HAP-1 (cell line): ENCODE data around the gene TRAK1.

Experiments
- DNase-seq, 2 experiments: peaks; one replicate each; pipeline ENCODE4 v3.0.0-alpha.2; 2016 to 2020; ENCODE audit warnings: low spot score in 2 of 2
- H3K27me3 ChIP-seq: fragments of 250-450 bp; sonication (Bioruptor Pico); 2 replicates; pipeline ENCODE4 v1.5.1; 2020; ENCODE audit warnings: low read depth, mild to moderate bottlenecking, moderate library complexity
- H3K36me3 ChIP-seq: fragments of 250-450 bp; sonication (Bioruptor Pico); replicated peaks from 2 replicates; pipeline ENCODE4 v1.5.1; 2020; ENCODE audit warnings: mild to moderate bottlenecking
- H3K4me1 ChIP-seq: fragments of 250-450 bp; sonication (Bioruptor Pico); 2 replicates; pipeline ENCODE4 v1.5.1; 2020; ENCODE audit warnings: mild to moderate bottlenecking
- H3K4me3 ChIP-seq: fragments of 250-450 bp; sonication (Bioruptor Pico); 2 replicates; pipeline ENCODE4 v1.5.1; 2020; ENCODE audit warnings: mild to moderate bottlenecking, moderate library complexity
- H3K9me3 ChIP-seq: fragments of 250-450 bp; sonication (Bioruptor Pico); 2 replicates; pipeline ENCODE4 v1.5.1; 2020; ENCODE audit warnings: mild to moderate bottlenecking, moderate library complexity
- in situ Hi-C: fragments of 300-500 bp; cut with MboI; formaldehyde crosslinking; loops from 3 replicates; pipeline ENCODE4 v1.14.3; 2020; ENCODE audit warnings: low sequenced_read_pairs, inconsistent platforms, mixed read lengths

TRAK1 gene

DNA sequence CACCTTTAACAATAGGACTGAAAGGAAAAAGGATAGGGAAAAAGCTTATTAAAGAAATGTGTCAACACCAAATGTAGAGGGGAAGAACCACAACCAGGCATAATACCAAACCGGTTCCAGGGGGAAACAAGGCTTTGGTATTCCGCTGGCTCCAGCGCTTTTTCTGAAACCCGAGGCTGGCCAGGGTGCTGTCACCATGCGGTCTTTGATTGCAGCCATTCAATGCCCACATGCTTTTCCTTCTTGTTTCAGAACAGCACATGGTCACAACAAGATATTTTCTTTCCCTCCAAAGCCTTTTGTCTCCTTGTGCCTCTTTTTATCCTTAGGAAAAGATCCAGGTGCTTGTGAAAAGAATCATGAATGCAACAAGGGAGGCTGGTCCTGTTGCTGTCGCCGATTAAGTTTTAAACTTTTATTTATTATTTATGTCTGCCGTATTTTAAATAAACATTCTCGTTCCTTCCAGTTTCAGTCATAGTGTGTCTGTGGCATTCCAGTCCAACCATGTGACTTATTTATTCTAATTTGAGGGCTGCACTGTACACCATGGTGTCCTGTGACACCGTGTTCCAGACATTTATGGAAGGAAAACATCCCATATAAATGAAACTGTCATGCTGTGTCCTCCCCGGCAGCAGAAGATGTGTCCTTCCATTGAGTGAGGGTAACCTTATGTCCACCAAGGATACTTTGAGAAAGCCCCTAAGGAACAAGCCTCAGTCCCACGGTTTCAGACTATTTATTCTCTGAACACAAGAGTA lies 133.7 kb downstream of the TRAK1 start:
- Histone ChIP-seq H3K4me3 (no peak overlapping the region), H3K27me3 (peaks cover 3% of the 10 kb centered on the region; the same call in 1 of the 2 replicates), H3K9me3 (no peaks in the 10 kb centered on the region), H3K4me1 (no peaks in the 10 kb centered on the region), H3K36me3 (peaks cover 9% of the 10 kb centered on the region)
- in situ Hi-C loops, result loop anchor here (25.0 kb wide), 1 partner anchor 637 kb away; no protein-coding TSS in a partner anchor
- no peak for DNase-seq

DNA sequence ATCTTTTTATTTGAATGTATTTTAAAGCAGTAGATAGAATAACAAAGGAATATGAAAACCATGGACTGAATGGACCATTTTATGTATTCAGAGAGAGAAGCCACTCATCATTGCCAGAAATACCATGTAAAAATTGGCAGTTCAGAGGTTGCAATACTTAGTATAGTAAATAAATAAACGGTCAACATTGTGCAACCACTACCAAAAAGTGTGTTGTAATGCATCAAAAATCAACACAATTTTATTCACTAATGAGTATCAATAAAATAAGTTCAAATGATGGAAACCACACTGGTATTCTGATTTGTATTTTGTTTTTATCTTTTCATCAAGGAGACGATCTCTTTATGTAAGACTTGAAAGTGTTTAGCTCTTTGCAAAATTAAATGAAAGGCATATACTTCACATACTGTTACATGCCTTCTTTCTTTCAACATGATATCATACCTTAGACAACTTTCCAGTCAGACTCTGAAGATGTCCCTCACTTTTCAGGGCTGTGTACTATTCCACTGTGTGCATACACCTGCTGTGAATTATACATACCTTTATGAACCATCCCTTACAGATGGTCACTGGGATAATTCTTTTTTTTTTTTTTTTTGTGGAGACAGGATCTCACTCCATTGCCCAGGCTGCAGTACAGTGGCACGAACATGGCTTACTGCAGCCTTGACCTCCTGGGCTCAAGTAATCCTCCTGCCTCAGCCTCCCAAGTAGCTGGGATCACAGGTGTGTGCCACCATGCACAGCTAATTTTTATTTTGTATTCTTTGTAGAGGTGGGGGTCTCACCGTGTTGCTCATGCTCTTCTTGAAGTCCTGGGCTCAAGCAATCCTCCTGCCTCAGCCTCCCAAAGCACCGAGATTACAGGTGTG lies 134.6 kb downstream of the TRAK1 start:
- Histone ChIP-seq H3K36me3 (peaks cover 9% of the 10 kb centered on the region), H3K27me3 (peaks cover 5% of the 10 kb centered on the region; the same call in 1 of the 2 replicates), H3K4me3 (no peak overlapping the region), H3K9me3 (no peaks in the 10 kb centered on the region), H3K4me1 (no peaks in the 10 kb centered on the region)
- DNase-seq, result no peak
- in situ Hi-C loops, result loop anchor here (25.0 kb wide), 1 partner anchor 637 kb away; no protein-coding TSS in a partner anchor

DNA sequence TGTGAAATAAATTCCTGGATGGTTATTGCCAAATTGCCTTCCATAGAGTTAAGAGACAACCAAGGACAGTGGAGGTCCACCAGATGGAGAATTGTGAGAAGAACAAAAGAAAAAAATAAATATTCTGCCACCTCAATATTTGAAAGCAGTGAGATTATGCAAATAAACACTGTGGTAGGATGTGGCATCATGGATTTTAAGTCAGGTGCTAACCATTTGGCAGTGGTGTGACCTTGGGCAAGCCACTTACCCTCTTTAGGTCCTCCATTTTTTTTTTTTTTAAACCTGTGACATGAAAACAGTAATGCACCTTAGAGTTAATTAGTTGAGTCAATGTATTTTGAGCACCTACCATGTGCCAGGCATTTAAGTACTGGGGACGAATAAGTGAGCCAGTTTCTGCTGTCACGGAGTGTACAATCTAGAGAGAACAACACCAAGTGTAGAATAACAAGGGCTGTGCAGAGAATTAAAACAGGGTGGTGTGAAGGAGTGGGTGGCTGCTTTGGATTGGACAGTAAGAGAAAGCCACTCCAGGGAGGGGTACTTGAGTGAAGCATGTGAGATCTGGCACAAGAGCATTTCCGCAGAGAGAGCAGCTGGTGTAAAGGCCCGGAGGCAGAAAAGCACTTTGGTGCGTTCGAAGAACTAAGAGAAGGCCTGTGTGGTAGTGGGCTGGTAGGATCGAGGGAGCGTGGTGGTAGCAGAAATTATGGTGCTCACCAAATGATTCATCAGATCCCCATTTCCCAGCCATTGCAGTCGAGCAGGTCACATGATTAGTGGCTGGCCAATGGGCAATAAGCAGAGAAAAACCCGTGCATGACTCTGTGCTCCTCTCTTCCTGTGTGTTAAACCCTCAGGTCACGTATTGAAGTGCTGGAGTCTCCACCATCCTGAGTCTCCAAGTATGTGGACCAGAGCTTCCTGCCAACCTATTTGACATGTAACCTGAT lies 135.6 kb downstream of the TRAK1 start:
- in situ Hi-C loops, result loop anchor here (25.0 kb wide), 1 partner anchor 636 kb away; no protein-coding TSS in a partner anchor
- H3K4me3 ChIP-seq, result no peak overlapping the region
- H3K27me3 ChIP-seq, result peaks cover 5% of the 10 kb centered on the region; the same call in 1 of the 2 replicates
- H3K4me1 ChIP-seq, result no peaks in the 10 kb centered on the region
- DNase-seq, result no peak
- no peaks in the 10 kb centered on the region for H3K9me3 ChIP-seq
- H3K36me3 ChIP-seq, result peaks cover 9% of the 10 kb centered on the region

DNA sequence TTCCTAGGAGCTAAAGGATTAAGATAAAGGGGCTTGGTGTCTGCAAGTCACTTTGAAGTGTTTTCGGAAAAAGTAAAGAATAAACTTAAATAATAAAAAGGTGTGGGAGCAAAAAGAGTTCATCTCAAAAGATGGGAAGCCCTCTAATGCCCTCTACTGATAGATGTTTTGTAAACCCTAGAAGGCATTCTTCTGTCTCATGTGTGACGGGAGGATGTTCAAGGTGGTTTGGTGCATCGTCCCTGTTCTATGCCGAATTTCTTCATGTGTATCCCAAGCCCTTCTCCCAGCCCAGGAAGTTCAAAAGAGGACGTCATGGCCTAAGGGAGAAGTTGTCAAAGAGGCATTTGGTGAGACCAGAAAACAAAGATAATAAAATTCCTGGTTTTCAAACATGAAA lies 137.6 kb downstream of the TRAK1 start:
- Histone ChIP-seq H3K4me1 (no peaks in the 10 kb centered on the region), H3K27me3 (peaks cover 5% of the 10 kb centered on the region; the same call in 1 of the 2 replicates), H3K4me3 (no peak overlapping the region), H3K36me3 (no peaks in the 10 kb centered on the region; the same call in 1 of the 2 replicates), H3K9me3 (no peaks in the 10 kb centered on the region)
- peak in 1 of 2 experiments; percentile 5 for DNase-seq
- in situ Hi-C loops, result loop anchor here (25.0 kb wide), 1 partner anchor 634 kb away; no protein-coding TSS in a partner anchor

DNA sequence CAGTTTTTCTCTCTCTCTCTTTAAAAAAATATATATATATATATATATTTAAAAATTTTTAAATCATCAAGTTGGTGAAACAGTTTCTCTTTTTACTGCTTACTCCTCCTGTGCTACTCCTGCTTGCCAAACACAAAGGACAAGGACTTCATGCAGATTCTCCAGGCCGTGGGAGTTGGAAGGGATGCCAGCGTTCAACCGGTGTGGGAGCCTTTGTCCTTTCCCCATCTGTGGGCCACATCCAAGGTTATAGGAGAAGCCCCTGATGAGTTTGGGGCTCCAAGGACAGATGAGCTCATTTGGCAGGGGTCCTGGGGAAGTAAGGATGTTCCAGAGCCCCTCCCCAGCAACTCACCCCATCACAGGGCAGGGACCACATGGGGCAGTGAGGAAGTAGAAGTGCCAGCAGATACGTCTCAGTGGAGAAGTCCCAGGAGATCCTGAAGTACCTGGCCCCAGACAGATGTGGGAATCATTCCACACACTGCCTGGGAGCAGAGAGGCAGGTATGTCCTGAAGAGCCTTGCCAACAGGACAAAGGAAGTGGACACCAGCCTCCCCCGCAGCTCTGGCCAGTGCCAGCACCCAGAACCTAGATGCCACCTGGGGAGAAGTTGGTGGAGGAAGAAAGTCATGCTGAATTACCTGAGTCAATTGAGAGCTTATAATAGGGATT lies 138.2 kb downstream of the TRAK1 start:
- Histone ChIP-seq H3K4me3 (no peak overlapping the region), H3K4me1 (no peaks in the 10 kb centered on the region), H3K36me3 (no peaks in the 10 kb centered on the region), H3K27me3 (peaks cover 5% of the 10 kb centered on the region; the same call in 1 of the 2 replicates), H3K9me3 (no peaks in the 10 kb centered on the region)
- in situ Hi-C loops, result loop anchor here (25.0 kb wide), 1 partner anchor 633 kb away; no protein-coding TSS in a partner anchor
- DNase-seq, result no peak

DNA sequence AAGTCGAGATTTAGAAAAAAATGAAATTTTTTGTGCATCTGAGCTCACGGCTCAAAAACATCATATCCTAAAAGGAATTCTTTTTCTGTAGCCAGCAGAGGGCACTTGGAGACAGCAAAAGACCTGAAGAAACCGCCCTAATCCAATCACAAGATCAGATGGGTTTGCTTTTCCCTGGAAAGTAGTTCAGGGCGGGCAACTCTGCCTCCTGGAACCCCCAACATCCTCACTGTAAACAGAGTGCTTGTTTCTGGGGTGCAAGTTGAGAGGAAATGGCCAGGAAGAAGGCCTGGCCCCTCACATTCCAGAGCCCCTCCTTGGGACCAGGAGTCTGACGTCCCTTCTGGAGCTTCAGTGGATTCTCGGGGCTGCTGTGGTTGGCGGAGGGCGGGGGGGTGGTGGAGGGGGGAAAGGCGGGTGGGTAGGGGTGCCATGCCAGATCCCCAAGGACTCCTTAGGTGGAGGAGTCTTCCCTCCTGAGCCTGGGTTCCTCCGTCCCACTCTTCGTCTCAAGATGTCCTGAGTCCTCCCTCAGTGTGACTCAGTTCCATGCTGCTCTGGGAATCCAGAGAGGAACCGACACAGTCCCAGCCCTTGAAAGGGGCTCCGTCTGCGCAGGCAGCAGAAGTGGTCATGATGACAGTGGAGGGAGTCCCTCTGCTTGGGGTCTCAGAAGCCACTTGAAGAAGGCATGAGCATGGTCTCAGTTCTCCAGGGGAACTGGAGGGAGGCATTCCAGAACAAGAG lies 139.0 kb downstream of the TRAK1 start:
- no peaks in the 10 kb centered on the region for H3K4me1 ChIP-seq
- no peaks in the 10 kb centered on the region for H3K9me3 ChIP-seq
- peaks cover 5% of the 10 kb centered on the region; the same call in 1 of the 2 replicates for H3K27me3 ChIP-seq
- no peak overlapping the region for H3K4me3 ChIP-seq
- DNase-seq, result peak; percentile 40 to 48
- in situ Hi-C loops, result loop anchor here (25.0 kb wide), 1 partner anchor 632 kb away; no protein-coding TSS in a partner anchor
- H3K36me3 ChIP-seq, result no peaks in the 10 kb centered on the region

DNA sequence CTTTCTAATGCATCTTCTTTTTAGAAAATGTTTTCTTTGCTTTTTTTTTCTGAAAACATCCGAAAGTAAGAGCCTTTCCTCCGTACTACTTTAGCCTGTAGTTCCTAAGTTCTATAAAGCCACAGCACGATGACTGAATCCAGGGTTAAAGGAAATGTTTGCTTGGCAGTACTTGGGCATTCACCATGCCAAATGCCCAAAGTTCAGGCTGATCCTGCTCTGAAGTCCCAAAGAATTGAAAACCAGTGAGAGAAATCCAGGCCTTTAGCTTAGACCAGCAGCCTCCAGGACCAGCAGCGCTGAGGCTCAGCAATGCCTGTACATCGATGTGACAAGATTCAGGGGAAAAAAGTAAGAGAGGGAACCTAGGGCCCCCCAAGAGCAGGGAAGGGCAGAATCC lies 139.7 kb downstream of the TRAK1 start:
- Histone ChIP-seq H3K36me3 (no peaks in the 10 kb centered on the region), H3K4me1 (no peaks in the 10 kb centered on the region), H3K9me3 (no peaks in the 10 kb centered on the region), H3K4me3 (no peak overlapping the region), H3K27me3 (peaks cover 6% of the 10 kb centered on the region)
- in situ Hi-C loops, result loop anchor here (25.0 kb wide), 1 partner anchor 631 kb away; no protein-coding TSS in a partner anchor
- DNase-seq, result no peak

DNA sequence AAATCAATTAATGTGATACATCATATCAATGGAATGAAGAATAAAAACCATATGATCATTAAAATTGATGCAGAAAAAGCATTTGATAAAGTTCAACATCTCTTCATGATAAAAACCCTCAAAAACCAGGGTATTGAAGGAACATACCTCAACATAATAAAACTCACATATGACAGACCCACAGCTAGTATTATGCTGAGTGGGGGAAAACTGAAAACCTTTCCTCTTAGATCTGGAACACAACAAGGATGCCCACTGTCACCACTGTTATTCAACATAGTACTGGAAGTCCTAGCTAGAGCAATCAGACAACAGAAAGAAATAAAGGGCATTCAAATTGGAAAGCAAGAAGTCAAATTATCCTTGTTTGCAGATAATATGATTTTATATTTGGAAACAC lies 144.4 kb downstream of the TRAK1 start:
- Histone ChIP-seq H3K36me3 (no peaks in the 10 kb centered on the region), H3K9me3 (0 out of 2 replicates have a peak, but pooled peaks cover 3% of the 10 kb centered on the region), H3K27me3 (peaks cover 5% of the 10 kb centered on the region; the same call in 1 of the 2 replicates), H3K4me1 (no peaks in the 10 kb centered on the region), H3K4me3 (no peak overlapping the region)
- in situ Hi-C loops, result loop anchor here (25.0 kb wide), 1 partner anchor 627 kb away; no protein-coding TSS in a partner anchor
- no peak for DNase-seq

DNA sequence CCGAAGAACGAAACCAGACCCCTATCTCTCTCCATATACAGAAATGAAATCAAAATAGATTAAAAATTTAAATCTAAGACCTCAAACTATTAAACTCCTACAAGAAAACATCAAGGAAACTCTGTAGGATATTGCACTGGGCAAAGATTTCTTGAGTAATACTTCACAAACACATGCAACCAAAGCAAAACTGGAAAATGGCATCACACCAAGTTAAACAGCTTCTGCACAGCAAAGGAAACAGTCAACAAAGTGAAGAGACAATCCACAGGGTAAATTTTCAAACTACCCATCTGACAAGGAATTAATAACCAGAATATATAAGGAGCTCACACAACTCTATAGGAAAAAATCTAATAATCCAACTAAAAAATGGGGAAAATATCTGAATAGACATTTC lies 145.5 kb downstream of the TRAK1 start:
- Histone ChIP-seq H3K9me3 (0 out of 2 replicates have a peak, but pooled peaks cover 3% of the 10 kb centered on the region), H3K36me3 (no peaks in the 10 kb centered on the region), H3K27me3 (peaks cover 4% of the 10 kb centered on the region; the same call in 1 of the 2 replicates), H3K4me3 (no peak overlapping the region), H3K4me1 (no peaks in the 10 kb centered on the region)
- in situ Hi-C loops, result loop anchor here (25.0 kb wide), 1 partner anchor 626 kb away; no protein-coding TSS in a partner anchor
- DNase-seq, result no peak

DNA sequence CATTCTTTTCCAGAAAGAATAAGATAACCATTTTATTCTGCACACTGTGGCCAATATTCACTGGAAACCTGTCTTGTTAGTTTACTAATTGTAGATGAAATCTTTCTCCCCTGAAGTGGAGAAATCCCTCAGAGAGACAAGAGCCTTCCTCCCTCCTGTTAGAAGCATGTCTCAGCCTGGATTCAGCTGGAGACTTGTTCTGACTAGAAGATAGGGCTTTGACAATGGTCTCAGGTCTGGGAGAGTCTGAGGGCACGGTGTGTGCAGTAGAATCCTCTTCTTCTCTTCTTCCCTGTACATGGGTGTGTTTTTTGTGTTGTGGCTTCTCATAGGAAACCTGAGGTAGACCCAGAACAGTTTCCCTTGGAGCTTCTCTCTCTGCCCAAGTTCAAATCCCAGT lies 154.9 kb downstream of the TRAK1 start:
- H3K36me3 ChIP-seq, result no peaks in the 10 kb centered on the region
- no peak overlapping the region for H3K4me3 ChIP-seq
- no peaks in the 10 kb centered on the region for H3K9me3 ChIP-seq
- in situ Hi-C loops, result loop anchor here (5.0 to 25.0 kb wide), 3 partner anchors 196 to 616 kb away; no protein-coding TSS in a partner anchor
- no peaks in the 10 kb centered on the region for H3K4me1 ChIP-seq
- H3K27me3 ChIP-seq, result peaks cover 20% of the 10 kb centered on the region
- no peak for DNase-seq

DNA sequence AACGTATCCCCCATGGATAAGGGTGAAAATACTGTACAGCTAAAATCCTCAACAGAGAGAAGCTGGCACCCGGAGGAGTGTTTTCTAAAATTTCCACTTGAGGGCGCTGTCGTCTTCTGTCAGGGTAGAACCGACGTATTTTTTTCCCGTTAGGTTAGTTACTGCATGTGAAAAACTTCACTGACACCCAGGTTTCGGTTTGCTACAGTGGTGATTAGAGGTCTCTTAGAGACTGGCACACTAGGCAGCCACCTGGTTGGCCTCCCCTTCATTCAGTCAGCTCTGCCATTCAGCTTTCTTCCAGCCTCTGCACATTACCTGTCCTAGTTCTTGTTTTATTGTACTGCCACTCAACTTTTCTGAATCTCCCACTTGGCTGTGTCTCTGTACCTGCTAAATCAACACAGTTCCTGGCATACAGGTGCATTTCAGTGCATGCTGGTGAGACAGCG lies 156.4 kb downstream of the TRAK1 start:
- H3K27me3 ChIP-seq, result peaks cover 24% of the 10 kb centered on the region
- peak; percentile 64 to 76 for DNase-seq
- in situ Hi-C loops, result loop anchor here (5.0 to 25.0 kb wide), 3 partner anchors 195 to 615 kb away; no protein-coding TSS in a partner anchor
- no peaks in the 10 kb centered on the region for H3K9me3 ChIP-seq
- no peaks in the 10 kb centered on the region for H3K36me3 ChIP-seq
- H3K4me1 ChIP-seq, result no peaks in the 10 kb centered on the region
- H3K4me3 ChIP-seq, result no peak overlapping the region
